Measurements from ENCODE around the gene ZBTB32.

DNA sequence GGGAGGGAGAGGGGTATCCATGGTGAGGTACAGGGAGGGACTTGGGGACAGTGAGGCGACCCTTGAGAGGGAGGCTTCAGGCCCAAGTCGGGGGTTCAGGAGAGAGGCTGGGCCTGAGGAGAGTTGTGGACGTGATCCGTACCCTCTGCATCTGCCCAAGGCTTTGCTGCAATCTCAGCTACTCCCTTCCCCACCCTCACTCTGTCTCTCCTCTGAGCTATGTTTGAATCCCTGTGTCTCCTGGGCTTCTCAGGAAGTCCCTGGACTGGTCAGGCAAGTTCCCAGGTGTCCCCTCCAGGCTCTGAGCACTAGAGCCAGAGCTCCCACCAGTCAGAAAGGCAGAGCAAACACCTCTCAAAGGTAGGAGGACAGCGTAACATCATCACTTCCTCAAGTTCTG lies 45.8 kb downstream of the ZBTB32 start:
- TF ChIP-seq, protein P1, sequence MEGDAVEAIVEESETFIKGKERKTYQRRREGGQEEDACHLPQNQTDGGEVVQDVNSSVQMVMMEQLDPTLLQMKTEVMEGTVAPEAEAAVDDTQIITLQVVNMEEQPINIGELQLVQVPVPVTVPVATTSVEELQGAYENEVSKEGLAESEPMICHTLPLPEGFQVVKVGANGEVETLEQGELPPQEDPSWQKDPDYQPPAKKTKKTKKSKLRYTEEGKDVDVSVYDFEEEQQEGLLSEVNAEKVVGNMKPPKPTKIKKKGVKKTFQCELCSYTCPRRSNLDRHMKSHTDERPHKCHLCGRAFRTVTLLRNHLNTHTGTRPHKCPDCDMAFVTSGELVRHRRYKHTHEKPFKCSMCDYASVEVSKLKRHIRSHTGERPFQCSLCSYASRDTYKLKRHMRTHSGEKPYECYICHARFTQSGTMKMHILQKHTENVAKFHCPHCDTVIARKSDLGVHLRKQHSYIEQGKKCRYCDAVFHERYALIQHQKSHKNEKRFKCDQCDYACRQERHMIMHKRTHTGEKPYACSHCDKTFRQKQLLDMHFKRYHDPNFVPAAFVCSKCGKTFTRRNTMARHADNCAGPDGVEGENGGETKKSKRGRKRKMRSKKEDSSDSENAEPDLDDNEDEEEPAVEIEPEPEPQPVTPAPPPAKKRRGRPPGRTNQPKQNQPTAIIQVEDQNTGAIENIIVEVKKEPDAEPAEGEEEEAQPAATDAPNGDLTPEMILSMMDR (conservative IDR thresholded peaks at IDR 0.05), result no peak
- TF ChIP-seq EZH2 (IDR thresholded peaks at IDR 0.05; ENCODE audit: low read depth), result no peak
